Spinal cord (tissue), 10 donors: ENCODE results near the gene CSGALNACT2. TPM values are rescaled to one million over a fixed set of nuclear protein-coding genes. Genes with fewer than 3 reads are reported as not detected.

Experiments
- DNase-seq, 6 donors: peaks; one replicate each; pipeline versions ENCODE4 v3.0.0 to v3.0.0-alpha.2; 2013 to 2015; ENCODE audit warnings: low spot score in 6 of 6, low read depth in 4 of 6
- H3K27ac ChIP-seq: one replicate; pipeline ENCODE4 v1.5.1; 2013; ENCODE audit warnings: low read depth, low read length, control low read depth
- H3K27me3 ChIP-seq: one replicate; pipeline ENCODE4 v1.6.1; 2013; ENCODE audit warnings: low read length; ENCODE audit not compliant: control insufficient read depth, insufficient read depth
- H3K36me3 ChIP-seq: one replicate; pipeline ENCODE4 v1.6.1; 2013; ENCODE audit warnings: low read length; ENCODE audit not compliant: control insufficient read depth, insufficient read depth
- H3K4me1 ChIP-seq: one replicate; pipeline ENCODE4 v1.6.1; 2013; ENCODE audit warnings: low read length; ENCODE audit not compliant: control insufficient read depth, insufficient read depth
- H3K4me3 ChIP-seq: one replicate; pipeline ENCODE4 v1.5.1; 2013; ENCODE audit warnings: low read depth, low read length, control low read depth
- H3K9me3 ChIP-seq: one replicate; pipeline ENCODE4 v1.6.1; 2013; ENCODE audit warnings: low read length; ENCODE audit not compliant: control insufficient read depth, insufficient read depth
- WGBS: methylation state at CpG from one replicate; pipeline ENCODE4 v1.1.5; 2013; ENCODE audit warnings: missing lambda C conversion rate; ENCODE audit not compliant: insufficient coverage; 5-methylcytosine and 5-hydroxymethylcytosine counted together
- polyA plus RNA-seq, 2 donors: library from polyadenylated mRNA; unstranded; fragments of 120-200 nt; gene quantifications; one replicate each; pipeline ENCODE4 v1.2.1, GENCODE V29; 2013; ENCODE audit not compliant: insufficient read length in 2 of 2
- total RNA-seq, 2 donors: library from RNA; depleted of rRNA in 1 of 2; stranded (reverse); fragments of 120-200 nt in 1 of 2; fragments of >200 nt in 1 of 2; gene quantifications; one replicate each; pipeline versions ENCODE4 v1.2.3 to v1.2.4, GENCODE V29; 2013 to 2014
- donor health status: healthy.

CSGALNACT2 gene
- total and polyA plus RNA-seq, 4 donors: 14.6 to 28.8 (median 19.3) TPM

GRCh38 chr10:43100366-43100765 lies 37.9 kb upstream of the CSGALNACT2 start:
- H3K4me1 ChIP-seq: peaks cover 11% of the 10 kb centered on the region
- H3K9me3 ChIP-seq: no peaks in the 10 kb centered on the region
- H3K36me3 ChIP-seq: peaks cover 18% of the 10 kb centered on the region
- H3K27me3 ChIP-seq: peaks cover 7% of the 10 kb centered on the region
- no peak overlapping the region for H3K4me3 ChIP-seq
- H3K27ac ChIP-seq: no peak overlapping the region
- DNase-seq: no peak
- 90% methylated on average over 13 of the region's 17 CpGs for WGBS

DNA sequence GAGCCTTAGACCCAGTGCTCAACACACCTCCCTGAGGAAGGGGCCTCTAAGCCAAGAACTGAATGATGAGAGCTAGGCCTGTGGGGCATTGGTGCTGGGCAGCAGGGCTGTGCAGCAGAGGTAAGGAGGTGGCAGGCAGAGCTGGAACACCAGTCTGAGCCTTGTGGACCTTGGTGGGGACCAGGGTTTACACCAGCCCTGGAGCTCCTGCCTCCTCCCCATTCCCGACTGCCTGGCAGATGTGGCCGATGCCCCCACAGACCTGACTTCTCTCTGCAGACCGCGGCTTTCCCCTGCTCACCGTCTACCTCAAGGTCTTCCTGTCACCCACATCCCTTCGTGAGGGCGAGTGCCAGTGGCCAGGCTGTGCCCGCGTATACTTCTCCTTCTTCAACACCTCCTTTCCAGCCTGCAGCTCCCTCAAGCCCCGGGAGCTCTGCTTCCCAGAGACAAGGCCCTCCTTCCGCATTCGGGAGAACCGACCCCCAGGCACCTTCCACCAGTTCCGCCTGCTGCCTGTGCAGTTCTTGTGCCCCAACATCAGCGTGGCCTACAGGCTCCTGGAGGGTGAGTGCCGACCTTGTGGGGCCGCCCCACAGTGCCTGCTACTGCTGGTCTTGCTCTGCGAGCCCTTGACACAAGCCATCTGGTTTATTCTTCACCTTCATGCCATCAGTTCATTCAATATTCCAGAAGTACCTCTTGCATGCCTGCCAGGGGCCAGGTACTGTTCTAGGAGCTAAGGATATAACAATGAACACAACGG lies 36.0 kb upstream of the CSGALNACT2 start:
- Histone ChIP-seq H3K36me3 (peaks cover 30% of the 10 kb centered on the region), H3K9me3 (no peaks in the 10 kb centered on the region), H3K4me1 (peaks cover 17% of the 10 kb centered on the region), H3K4me3 (no peak overlapping the region), H3K27me3 (peaks cover 7% of the 10 kb centered on the region), H3K27ac (no peak overlapping the region)
- no peak for DNase-seq
- 88% methylated on average over 17 of the region's 19 CpGs for WGBS

GRCh38 chr10:43105102-43105955 lies 32.9 kb upstream of the CSGALNACT2 start:
- no peaks in the 10 kb centered on the region for H3K9me3 ChIP-seq
- peak overlapping the region; percentile 35 for H3K4me3 ChIP-seq
- WGBS: 1% methylated on average over 70 of the region's 71 CpGs
- peaks cover 29% of the 10 kb centered on the region for H3K36me3 ChIP-seq
- peak; percentile 45 to 91 (median 66) for DNase-seq
- H3K4me1 ChIP-seq: peaks cover 17% of the 10 kb centered on the region
- H3K27ac ChIP-seq: no peak overlapping the region
- H3K27me3 ChIP-seq: peaks cover 7% of the 10 kb centered on the region

DNA sequence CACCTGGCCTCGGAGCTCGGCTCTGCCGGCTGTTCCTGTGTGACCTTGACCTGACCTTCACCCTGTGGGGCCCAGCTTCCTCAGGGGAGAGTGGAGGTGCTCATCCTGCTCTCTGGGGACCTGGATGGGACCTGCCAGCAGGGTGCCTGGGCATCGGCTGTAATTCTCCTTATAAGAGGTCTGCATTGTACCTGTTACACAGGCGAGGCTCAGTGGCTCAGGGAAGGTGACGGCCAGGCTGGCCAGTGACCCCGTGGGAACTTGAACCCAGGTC lies 32.4 kb upstream of the CSGALNACT2 start:
- DNase-seq: no peak
- Histone ChIP-seq H3K36me3 (peaks cover 25% of the 10 kb centered on the region), H3K9me3 (no peaks in the 10 kb centered on the region), H3K4me3 (no peak overlapping the region), H3K27ac (no peak overlapping the region), H3K4me1 (peaks cover 17% of the 10 kb centered on the region), H3K27me3 (peaks cover 7% of the 10 kb centered on the region)
- 47% methylated on average over 7 of the region's 7 CpGs for whole genome bisulfite sequencing

DNA sequence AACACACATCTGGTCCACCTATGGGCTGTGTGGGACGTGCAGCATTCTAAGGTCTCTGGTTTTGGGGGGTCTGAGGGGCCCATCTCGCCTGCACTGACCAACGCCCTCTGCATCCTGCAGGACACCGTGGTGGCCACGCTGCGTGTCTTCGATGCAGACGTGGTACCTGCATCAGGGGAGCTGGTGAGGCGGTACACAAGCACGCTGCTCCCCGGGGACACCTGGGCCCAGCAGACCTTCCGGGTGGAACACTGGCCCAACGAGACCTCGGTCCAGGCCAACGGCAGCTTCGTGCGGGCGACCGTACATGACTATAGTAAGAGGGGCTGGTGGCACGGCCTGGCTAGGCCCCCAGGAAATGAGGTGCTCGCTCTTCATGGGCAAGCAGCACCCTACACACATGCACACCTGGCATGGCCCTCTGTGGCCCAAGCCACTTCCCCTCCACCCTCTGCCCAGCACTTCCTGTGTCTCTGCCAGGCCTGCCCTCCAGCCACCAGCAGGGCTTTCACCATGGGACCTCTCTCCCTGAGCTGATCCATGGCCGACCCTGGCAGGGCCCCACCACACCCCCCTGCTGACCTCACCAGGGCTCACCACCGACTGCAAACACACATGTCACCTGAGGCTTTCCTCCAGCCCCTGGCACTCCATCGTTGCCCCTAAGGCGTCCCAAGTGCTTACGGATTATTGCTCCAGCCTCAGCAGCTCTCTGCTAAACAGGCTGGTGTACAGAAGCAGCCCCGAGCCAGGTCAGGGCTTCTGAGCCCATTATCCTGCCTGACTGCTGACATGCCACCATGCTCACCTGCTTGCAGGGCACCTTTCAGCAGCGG lies 31.8 kb upstream of the CSGALNACT2 start:
- no peak for DNase-seq
- peaks cover 7% of the 10 kb centered on the region for H3K27me3 ChIP-seq
- H3K9me3 ChIP-seq: no peaks in the 10 kb centered on the region
- H3K27ac ChIP-seq: no peak overlapping the region
- H3K4me3 ChIP-seq: no peak overlapping the region
- peaks cover 21% of the 10 kb centered on the region for H3K36me3 ChIP-seq
- H3K4me1 ChIP-seq: peaks cover 17% of the 10 kb centered on the region
- WGBS: 90% methylated on average over 28 of the region's 28 CpGs

DNA sequence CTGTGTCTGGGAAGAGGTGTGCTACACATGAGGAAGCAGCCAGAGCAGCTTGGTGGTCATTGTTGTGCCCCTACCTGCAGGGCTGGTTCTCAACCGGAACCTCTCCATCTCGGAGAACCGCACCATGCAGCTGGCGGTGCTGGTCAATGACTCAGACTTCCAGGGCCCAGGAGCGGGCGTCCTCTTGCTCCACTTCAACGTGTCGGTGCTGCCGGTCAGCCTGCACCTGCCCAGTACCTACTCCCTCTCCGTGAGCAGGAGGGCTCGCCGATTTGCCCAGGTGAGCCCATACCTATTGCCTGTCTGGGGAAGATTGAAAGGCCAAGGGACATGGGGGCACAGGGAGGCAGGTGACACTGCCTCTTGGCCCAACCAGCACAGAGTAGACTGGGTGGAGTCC lies 29.3 kb upstream of the CSGALNACT2 start:
- no peak for DNase-seq

DNA sequence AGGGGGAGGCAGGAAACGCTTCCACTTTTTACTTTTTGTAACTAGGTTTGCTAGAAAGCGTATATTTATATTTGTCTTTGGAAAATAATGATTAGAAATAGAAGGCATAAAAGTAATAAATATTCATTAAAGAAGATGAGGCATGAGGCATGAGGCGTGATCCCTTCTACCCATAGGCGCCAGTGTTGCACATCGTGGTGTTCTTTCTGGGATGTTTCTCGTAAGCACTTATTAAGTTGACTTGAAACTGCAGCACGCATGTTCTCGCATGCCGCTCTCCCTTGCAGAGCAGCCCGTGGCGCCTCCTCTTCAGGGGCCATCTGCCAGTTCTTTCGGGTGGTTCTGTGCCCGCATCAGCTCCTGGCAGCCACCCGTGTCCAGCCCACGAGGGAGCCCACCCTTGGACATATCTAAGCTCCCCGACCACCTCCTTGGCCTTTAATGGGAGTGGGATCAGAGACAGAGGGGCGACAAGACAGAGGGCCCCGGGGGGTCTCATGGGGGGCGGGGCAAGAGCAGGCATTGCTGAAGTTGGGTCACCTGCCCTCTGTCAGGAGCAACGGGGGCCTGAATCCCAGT lies 28.5 kb upstream of the CSGALNACT2 start:
- H3K4me3 ChIP-seq: no peak overlapping the region
- WGBS: 84% methylated on average over 18 of the region's 20 CpGs
- peaks cover 12% of the 10 kb centered on the region for H3K4me1 ChIP-seq
- H3K9me3 ChIP-seq: no peaks in the 10 kb centered on the region
- H3K27ac ChIP-seq: no peak overlapping the region
- peaks cover 5% of the 10 kb centered on the region for H3K27me3 ChIP-seq
- peaks cover 39% of the 10 kb centered on the region for H3K36me3 ChIP-seq
- no peak for DNase-seq

More for the DNA sequence above, 29.3 kb upstream of the CSGALNACT2 start:
- Histone ChIP-seq H3K4me3 (no peak overlapping the region), H3K36me3 (peaks cover 31% of the 10 kb centered on the region), H3K4me1 (peaks cover 17% of the 10 kb centered on the region), H3K27me3 (peaks cover 7% of the 10 kb centered on the region), H3K9me3 (no peaks in the 10 kb centered on the region), H3K27ac (no peak overlapping the region)
- 92% methylated on average over 12 of the region's 12 CpGs for WGBS

- Histone ChIP-seq H3K4me3 (no peak overlapping the region), H3K36me3 (peaks cover 45% of the 10 kb centered on the region), H3K9me3 (no peaks in the 10 kb centered on the region), H3K4me1 (peaks cover 5% of the 10 kb centered on the region), H3K27me3 (no peaks in the 10 kb centered on the region), H3K27ac (no peak overlapping the region)
- WGBS: 74% methylated on average over 7 of the region's 7 CpGs
- DNase-seq: peak in 1 of 6 donors; percentile 7
Measured at GRCh38 chr10:43110338-43111071, 27.7 kb upstream of the CSGALNACT2 start.

- Histone ChIP-seq H3K27ac (no peak overlapping the region), H3K9me3 (no peaks in the 10 kb centered on the region), H3K4me3 (no peak overlapping the region), H3K36me3 (peaks cover 44% of the 10 kb centered on the region), H3K4me1 (no peaks in the 10 kb centered on the region), H3K27me3 (no peaks in the 10 kb centered on the region)
- no peak for DNase-seq
- 94% methylated on average over 11 of the region's 11 CpGs for WGBS
Measured at GRCh38 chr10:43111101-43111500, 27.1 kb upstream of the CSGALNACT2 start.
